Heart left ventricle (tissue), 13 donors: Measurements from ENCODE around the gene HDAC4.

Experiments
- CTCF ChIP-seq, 12 donors: fragments of 200-600 bp; sonication (generic) in 4 of 12; IDR thresholded peaks; one replicate each; pipeline versions ENCODE4 v1.5.0 to v1.8.0; 2018 to 2022; ENCODE audit warnings: antibody characterized with exemption in 12 of 12, mild to moderate bottlenecking in 5 of 12
- POLR2A ChIP-seq, 2 donors: fragments of 450-650 bp; IDR thresholded peaks; one replicate each; pipeline ENCODE4 v1.6.1; 2017; ENCODE audit warnings: antibody characterized with exemption in 2 of 2, mild to moderate bottlenecking in 2 of 2, moderate library complexity in 2 of 2
- donor health status: ischemic (EF 13 %, LVEDD 7.1; RV severe dilation, severe dysfunction).
- donor health status: DM: no; HTN: yes; CAD: no.
- donor health status: DM: no; HTN: no; CAD: no.
- donor health status: ischemic (EF 25% LVEDD 6.9; RV normal size, moderate dysfunction).
- donor health status: ischemic (EF 25% LVEDD 5.7; RV mildly dilated, moderate dysfunction).
- donor health status: ischemic (EF 35%, LVEDD 5.7; RV mildly dilated, moderate dysfunction).
- donor health status: nonischemic (EF 11% LVEDD 7.7; RV severe dilation, severe dysfunction).
- donor health status: DM: yes; HTN: yes; CAD: no.
- donor health status: PGD.
- donor health status: ischemic (EF 29% LVEDD 5.4; RV normal size, mild dysfunction).
- donor health status: nonischemic (EF 23%, LVEDD 6.1; RV moderate dilation, normal function).

DNA sequence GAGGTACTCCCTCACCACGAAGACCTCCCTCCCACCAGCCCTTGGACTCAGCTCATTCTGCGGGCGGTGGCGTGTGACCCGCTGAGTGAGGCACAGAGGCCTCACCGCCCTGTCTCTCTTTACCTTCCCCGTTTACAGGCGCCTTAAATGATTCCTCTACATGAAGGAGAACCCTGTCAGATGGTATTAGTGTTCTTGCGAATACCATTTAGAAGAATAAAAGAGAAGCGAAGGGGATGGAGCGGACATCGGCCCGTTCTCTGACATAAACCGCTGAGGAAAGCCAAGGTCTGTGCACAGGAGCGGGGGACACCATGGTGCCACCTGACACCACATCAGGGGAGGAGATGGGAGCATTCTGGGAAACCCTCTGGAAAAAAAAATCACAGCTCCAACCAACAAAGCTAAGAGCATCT is 179.8 kb downstream of the HDAC4 start:
- TF ChIP-seq CTCF (IDR thresholded peaks at IDR 0.05) (no peak), POLR2A (IDR thresholded peaks at IDR 0.05) (no peak)
